Loucy (cell line): ENCODE results near the gene LINS1.

Experiments used
- H2AFZ ChIP-seq: fragments of 200-600 bp; sonication (generic); 2 replicates; pipeline ENCODE4 v1.6.0; 2016; ENCODE audit warnings: antibody characterized with exemption, mild to moderate bottlenecking, low read length, moderate library complexity
- H3F3A ChIP-seq: fragments of 200-600 bp; 2 replicates; pipeline ENCODE4 v1.6.0; 2016; ENCODE audit warnings: antibody characterized with exemption, low read depth, mild to moderate bottlenecking
- H3K27me3 ChIP-seq: fragments of 200-600 bp; sonication (generic); 2 replicates; pipeline ENCODE4 v1.6.1; 2014; ENCODE audit warnings: low read length, mild to moderate bottlenecking; ENCODE audit not compliant: insufficient read depth, poor library complexity, severe bottlenecking
- H3K36me3 ChIP-seq: fragments of 200-600 bp; sonication (generic); 2 replicates; pipeline ENCODE4 v1.6.1; 2016; ENCODE audit warnings: low read length; ENCODE audit not compliant: insufficient read depth
- H3K4me1 ChIP-seq: fragments of 200-600 bp; sonication (generic); 2 replicates; pipeline ENCODE4 v1.5.1; 2014; ENCODE audit warnings: low read length, mild to moderate bottlenecking; ENCODE audit not compliant: insufficient read depth, poor library complexity, severe bottlenecking
- H3K4me2 ChIP-seq: fragments of 200-600 bp; sonication (generic); 2 replicates; pipeline ENCODE4 v1.6.0; 2014; ENCODE audit warnings: antibody characterized with exemption, low read length, low read depth, mild to moderate bottlenecking; ENCODE audit not compliant: poor library complexity, severe bottlenecking
- H3K4me3 ChIP-seq: fragments of 200-600 bp; sonication (generic); 2 replicates; pipeline ENCODE4 v1.5.1; 2014; ENCODE audit warnings: low read length, mild to moderate bottlenecking, mixed read lengths; ENCODE audit not compliant: poor library complexity, severe bottlenecking
- H3K79me2 ChIP-seq: fragments of 200-600 bp; sonication (generic); 2 replicates; pipeline ENCODE4 v1.6.1; 2014; ENCODE audit warnings: low read length; ENCODE audit not compliant: insufficient read depth
- H3K9ac ChIP-seq: fragments of 200-600 bp; sonication (generic); 2 replicates; pipeline ENCODE4 v1.6.0; 2014; ENCODE audit warnings: mild to moderate bottlenecking, low read depth, low read length, moderate library complexity; ENCODE audit not compliant: poor library complexity, severe bottlenecking
- H3K9me2 ChIP-seq: fragments of 200-600 bp; sonication (generic); replicated peaks from 2 replicates; pipeline ENCODE4 v1.6.1; 2016; ENCODE audit warnings: low read depth, low read length, mixed read lengths
- H3K9me3 ChIP-seq: fragments of 200-600 bp; sonication (generic); 2 replicates; pipeline ENCODE4 v1.6.1; 2014; ENCODE audit warnings: mild to moderate bottlenecking, antibody characterized with exemption, low read length, low read depth; ENCODE audit not compliant: insufficient read depth
- H4K20me1 ChIP-seq: fragments of 200-600 bp; sonication (generic); 2 replicates; pipeline ENCODE4 v1.6.0; 2014; ENCODE audit warnings: antibody characterized with exemption, low read length, mild to moderate bottlenecking; ENCODE audit not compliant: insufficient read depth, poor library complexity, severe bottlenecking
- EZH2phosphoT487 ChIP-seq: fragments of 200-600 bp; IDR thresholded peaks from 2 replicates; pipeline ENCODE4 v1.6.1; 2018; ENCODE audit warnings: antibody characterized with exemption, mild to moderate bottlenecking, moderate library complexity, borderline replicate concordance
- TF ChIP-seq, protein P1 (sequence below): fragments of 200-600 bp; sonication (generic); conservative IDR thresholded peaks from 2 replicates; pipeline ENCODE4 v1.5.1; 2014; ENCODE audit warnings: mild to moderate bottlenecking, antibody characterized with exemption, low read length

The LINS1 gene

GRCh38 chr15:100572362-100572983 is 29.5 kb downstream of the LINS1 start:
- no peak overlapping the region for H3K4me3 ChIP-seq
- no peaks in the 10 kb centered on the region for H3K9me2 ChIP-seq
- no peak overlapping the region for H3K9ac ChIP-seq
- H3K9me3 ChIP-seq, result no peaks in the 10 kb centered on the region
- no peaks in the 10 kb centered on the region for H3K4me1 ChIP-seq
- TF ChIP-seq, protein P1, sequence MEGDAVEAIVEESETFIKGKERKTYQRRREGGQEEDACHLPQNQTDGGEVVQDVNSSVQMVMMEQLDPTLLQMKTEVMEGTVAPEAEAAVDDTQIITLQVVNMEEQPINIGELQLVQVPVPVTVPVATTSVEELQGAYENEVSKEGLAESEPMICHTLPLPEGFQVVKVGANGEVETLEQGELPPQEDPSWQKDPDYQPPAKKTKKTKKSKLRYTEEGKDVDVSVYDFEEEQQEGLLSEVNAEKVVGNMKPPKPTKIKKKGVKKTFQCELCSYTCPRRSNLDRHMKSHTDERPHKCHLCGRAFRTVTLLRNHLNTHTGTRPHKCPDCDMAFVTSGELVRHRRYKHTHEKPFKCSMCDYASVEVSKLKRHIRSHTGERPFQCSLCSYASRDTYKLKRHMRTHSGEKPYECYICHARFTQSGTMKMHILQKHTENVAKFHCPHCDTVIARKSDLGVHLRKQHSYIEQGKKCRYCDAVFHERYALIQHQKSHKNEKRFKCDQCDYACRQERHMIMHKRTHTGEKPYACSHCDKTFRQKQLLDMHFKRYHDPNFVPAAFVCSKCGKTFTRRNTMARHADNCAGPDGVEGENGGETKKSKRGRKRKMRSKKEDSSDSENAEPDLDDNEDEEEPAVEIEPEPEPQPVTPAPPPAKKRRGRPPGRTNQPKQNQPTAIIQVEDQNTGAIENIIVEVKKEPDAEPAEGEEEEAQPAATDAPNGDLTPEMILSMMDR, result peak; percentile 71
- no peak for TF ChIP-seq EZH2phosphoT487
- no peak overlapping the region for H2AFZ ChIP-seq
- no peaks in the 10 kb centered on the region for H3F3A ChIP-seq
- H3K27me3 ChIP-seq, result no peaks in the 10 kb centered on the region
- H4K20me1 ChIP-seq, result no peaks in the 10 kb centered on the region
- no peaks in the 10 kb centered on the region for H3K79me2 ChIP-seq
- peaks cover 37% of the 10 kb centered on the region; the same call in 1 of the 2 replicates for H3K36me3 ChIP-seq
- H3K4me2 ChIP-seq, result no peak overlapping the region

DNA sequence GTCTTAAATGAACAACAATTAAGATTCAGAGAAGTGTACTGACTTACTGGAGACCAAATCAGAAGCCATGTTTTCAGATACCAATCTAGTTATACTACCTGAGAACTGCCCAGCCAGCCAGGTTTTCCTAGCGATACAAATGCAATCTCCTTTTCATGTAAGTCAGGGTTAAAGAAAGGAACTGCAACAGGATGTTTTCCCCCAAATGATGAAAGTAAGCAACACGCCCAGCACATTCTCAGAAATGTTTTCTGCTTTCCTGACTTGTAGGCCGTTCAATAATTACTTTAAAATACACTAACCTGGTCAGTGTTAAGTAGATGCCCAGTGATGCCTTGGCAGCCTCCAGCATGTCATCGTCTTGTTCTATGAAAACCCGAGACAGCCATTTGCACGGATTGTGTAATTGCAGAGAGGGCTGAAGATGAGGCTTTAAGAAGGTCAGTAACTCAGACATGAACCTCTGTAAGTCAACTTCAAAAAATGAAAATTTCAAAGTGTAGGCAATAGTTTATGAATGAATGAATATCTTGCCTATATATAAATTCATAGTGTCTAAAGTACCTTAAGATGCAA is 30.3 kb downstream of the LINS1 start:
- Histone ChIP-seq H3K4me1 (no peaks in the 10 kb centered on the region), H2AFZ (no peak overlapping the region), H3K36me3 (peaks cover 37% of the 10 kb centered on the region; the same call in 1 of the 2 replicates), H3K9me3 (no peaks in the 10 kb centered on the region), H3K9me2 (no peaks in the 10 kb centered on the region), H3K27me3 (no peaks in the 10 kb centered on the region), H3F3A (no peaks in the 10 kb centered on the region), H3K4me2 (no peak overlapping the region), H4K20me1 (no peaks in the 10 kb centered on the region), H3K79me2 (no peaks in the 10 kb centered on the region), H3K4me3 (no peak overlapping the region), H3K9ac (no peak overlapping the region)
- TF ChIP-seq, protein P1, result no peak
- no peak for TF ChIP-seq EZH2phosphoT487

GRCh38 chr15:100570735-100571313 is 31.2 kb downstream of the LINS1 start:
- H3K79me2 ChIP-seq, result no peaks in the 10 kb centered on the region
- H3K4me3 ChIP-seq, result no peak overlapping the region
- no peaks in the 10 kb centered on the region for H3K4me1 ChIP-seq
- no peaks in the 10 kb centered on the region for H4K20me1 ChIP-seq
- H3K27me3 ChIP-seq, result no peaks in the 10 kb centered on the region
- no peaks in the 10 kb centered on the region for H3F3A ChIP-seq
- TF ChIP-seq, protein P1, result no peak
- no peak for TF ChIP-seq EZH2phosphoT487
- no peaks in the 10 kb centered on the region for H3K9me3 ChIP-seq
- H3K9me2 ChIP-seq, result no peaks in the 10 kb centered on the region
- peaks cover 37% of the 10 kb centered on the region; the same call in 1 of the 2 replicates for H3K36me3 ChIP-seq
- no peak overlapping the region for H2AFZ ChIP-seq
- no peak overlapping the region for H3K4me2 ChIP-seq
- H3K9ac ChIP-seq, result no peak overlapping the region
